ENCODE measurements around the gene FABP3.

FABP3 gene

GRCh38 chr1:31409946-31410858, 37.3 kb upstream of the FABP3 start:
- TF ChIP-seq, protein P1, sequence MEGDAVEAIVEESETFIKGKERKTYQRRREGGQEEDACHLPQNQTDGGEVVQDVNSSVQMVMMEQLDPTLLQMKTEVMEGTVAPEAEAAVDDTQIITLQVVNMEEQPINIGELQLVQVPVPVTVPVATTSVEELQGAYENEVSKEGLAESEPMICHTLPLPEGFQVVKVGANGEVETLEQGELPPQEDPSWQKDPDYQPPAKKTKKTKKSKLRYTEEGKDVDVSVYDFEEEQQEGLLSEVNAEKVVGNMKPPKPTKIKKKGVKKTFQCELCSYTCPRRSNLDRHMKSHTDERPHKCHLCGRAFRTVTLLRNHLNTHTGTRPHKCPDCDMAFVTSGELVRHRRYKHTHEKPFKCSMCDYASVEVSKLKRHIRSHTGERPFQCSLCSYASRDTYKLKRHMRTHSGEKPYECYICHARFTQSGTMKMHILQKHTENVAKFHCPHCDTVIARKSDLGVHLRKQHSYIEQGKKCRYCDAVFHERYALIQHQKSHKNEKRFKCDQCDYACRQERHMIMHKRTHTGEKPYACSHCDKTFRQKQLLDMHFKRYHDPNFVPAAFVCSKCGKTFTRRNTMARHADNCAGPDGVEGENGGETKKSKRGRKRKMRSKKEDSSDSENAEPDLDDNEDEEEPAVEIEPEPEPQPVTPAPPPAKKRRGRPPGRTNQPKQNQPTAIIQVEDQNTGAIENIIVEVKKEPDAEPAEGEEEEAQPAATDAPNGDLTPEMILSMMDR (IDR thresholded peaks at IDR 0.05; ENCODE audit: control insufficient read depth, extremely low read depth, insufficient read depth) = no peak
- no peak for DNase-seq (ENCODE audit: low read depth)
- H3K4me3 ChIP-seq (ENCODE audit: low read depth, low read length) = no peak overlapping the region

DNA sequence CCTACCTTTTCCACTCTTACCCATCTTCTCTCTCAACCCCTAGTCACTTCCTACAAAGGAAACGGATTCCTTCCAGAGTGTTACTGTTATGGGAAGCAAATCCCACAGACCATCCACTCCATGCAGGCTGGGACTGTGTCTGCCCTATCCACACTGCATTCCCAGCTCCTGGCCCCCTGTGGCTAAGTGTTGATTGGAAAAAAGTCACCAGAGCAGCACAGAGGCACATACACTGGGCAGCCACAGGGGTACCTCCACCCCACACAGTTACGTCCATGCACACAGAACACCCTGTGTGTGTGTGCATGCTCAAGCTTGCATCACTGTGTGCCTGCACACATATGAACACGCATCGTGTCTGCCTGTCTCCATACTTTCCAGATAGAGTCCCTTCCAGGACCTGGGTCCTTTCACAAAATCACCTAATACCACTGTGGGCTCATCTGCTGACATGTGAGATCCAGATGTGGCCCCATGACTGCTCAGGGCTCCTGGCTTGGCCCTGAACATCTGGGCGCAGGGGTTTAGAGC, 36.0 kb upstream of the FABP3 start:
- TF ChIP-seq, protein P1 (IDR thresholded peaks at IDR 0.05; ENCODE audit: control insufficient read depth, extremely low read depth, insufficient read depth) = no peak
- DNase-seq (ENCODE audit: low read depth) = no peak
- no peak overlapping the region for H3K4me3 ChIP-seq (ENCODE audit: low read depth, low read length)

DNA sequence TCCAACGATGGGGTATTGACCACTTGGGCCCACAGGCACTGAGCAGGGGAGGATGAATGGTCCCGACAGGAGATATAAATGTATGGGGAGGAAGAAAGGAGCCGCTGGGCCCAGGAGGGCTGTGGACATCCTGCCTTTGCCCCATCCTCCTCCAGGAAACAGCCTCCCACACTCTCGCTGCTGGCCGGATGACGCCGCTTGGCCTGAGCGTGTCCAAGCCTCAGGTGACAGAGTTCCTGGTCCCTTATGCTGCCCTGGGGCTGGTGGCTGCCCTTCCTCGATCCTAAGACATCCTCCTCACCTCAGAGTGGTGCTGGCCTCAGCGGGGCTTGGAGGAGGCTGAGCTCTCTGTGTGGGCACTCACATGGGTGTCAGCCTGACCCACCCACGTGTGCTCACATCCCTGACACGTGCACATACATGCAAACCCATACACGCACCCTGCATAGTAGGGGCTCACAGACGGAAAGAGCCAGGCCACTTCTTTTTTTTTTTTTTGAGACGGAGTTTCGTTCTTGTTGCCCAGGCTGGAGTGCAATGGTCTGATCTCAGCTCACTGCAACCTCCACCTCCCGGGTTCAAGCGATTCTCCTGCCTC, 34.3 kb upstream of the FABP3 start:
- H3K4me3 ChIP-seq (ENCODE audit: low read depth, low read length) = no peak overlapping the region
- TF ChIP-seq, protein P1 (IDR thresholded peaks at IDR 0.05; ENCODE audit: control insufficient read depth, extremely low read depth, insufficient read depth) = no peak
- DNase-seq (ENCODE audit: low read depth) = no peak

GRCh38 chr1:31405578-31406245, 32.8 kb upstream of the FABP3 start:
- no peak for DNase-seq (ENCODE audit: low read depth)
- TF ChIP-seq, protein P1 (IDR thresholded peaks at IDR 0.05; ENCODE audit: control insufficient read depth, extremely low read depth, insufficient read depth) = no peak

DNA sequence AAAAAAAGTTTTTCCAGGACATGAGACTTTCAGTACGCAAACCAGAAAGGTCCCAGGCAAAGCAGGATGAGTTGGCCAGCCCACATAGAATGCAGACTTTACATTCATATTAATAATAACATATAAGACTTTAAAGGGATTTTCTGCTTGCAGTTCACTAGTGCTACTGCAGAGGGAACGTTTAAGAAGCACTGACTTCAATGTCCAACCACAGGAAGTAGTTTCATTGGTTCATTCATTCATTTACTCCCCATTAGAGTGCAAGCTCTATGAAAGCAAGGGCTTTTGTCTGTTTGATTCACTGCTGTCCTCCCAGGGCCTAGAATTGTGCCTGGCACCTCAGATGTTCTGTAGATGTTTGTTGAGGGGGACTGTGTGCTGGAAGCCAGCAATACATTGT, 28.4 kb upstream of the FABP3 start:
- no peak for DNase-seq (ENCODE audit: low read depth)
- no peak overlapping the region for H3K4me3 ChIP-seq (ENCODE audit: low read depth, low read length)
- TF ChIP-seq, protein P1 (IDR thresholded peaks at IDR 0.05; ENCODE audit: control insufficient read depth, extremely low read depth, insufficient read depth) = no peak

More at GRCh38 chr1:31405578-31406245, 32.8 kb upstream of the FABP3 start:
- H3K4me3 ChIP-seq (ENCODE audit: low read depth, low read length) = no peak overlapping the region

DNA sequence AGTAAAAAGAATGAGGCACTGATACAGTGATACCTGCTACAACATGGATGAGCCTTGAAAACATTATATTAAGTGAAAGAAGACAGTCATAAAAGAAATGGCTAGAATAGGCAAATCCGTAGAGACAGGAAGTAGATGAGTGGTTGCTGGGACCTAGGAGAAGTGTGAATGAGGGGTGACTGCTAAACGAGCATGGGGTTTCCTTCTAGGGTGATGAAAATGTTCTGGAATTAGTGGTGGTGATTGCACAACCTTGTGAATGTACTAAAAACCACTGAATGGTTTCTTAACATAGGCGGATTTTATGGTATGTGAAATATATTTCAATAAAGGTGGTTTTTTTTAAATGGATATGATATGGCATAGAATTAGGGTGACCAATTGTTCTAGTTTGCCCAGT, 27.5 kb upstream of the FABP3 start:
- TF ChIP-seq, protein P1 (IDR thresholded peaks at IDR 0.05; ENCODE audit: control insufficient read depth, extremely low read depth, insufficient read depth) = no peak
- DNase-seq (ENCODE audit: low read depth) = no peak
- H3K4me3 ChIP-seq (ENCODE audit: low read depth, low read length) = no peak overlapping the region
